K562 (cell line): ENCODE data around the gene RAB24. TPM values are rescaled to one million over a fixed set of nuclear protein-coding genes. Genes with fewer than 3 reads are reported as not detected.
A peak's percentile ranks its signal among the peaks of the same experiment; 100 is the strongest.

Experiments used
- ARID2 ChIP-seq: fragments of 450-650 bp; IDR thresholded peaks from 2 replicates; pipeline ENCODE4 v1.6.1; 2017; ENCODE audit warnings: antibody characterized with exemption, mild to moderate bottlenecking
- CBX3 ChIP-seq, 2 experiments: IDR thresholded peaks; 1 replicate in 1 of 2; 2 replicates in 1 of 2; pipeline ENCODE4 v1.6.1; 2012; ENCODE audit warnings: inconsistent platforms in 2 of 2, low read length in 2 of 2, borderline replicate concordance in 1 of 2, control low read depth in 1 of 2
- ELK1 ChIP-seq: sonication (generic); formaldehyde crosslinking; IDR thresholded peaks from 2 replicates; pipeline ENCODE4 v1.8.1; 2022; ENCODE audit warnings: missing genetic modification reagents
- EP300 ChIP-seq: IDR thresholded peaks from 2 replicates; pipeline ENCODE4 v1.6.1; 2012; ENCODE audit warnings: low read length, improper control_type of control experiment
- GATA2 ChIP-seq: sonication (generic); formaldehyde crosslinking; IDR thresholded peaks from 2 replicates; pipeline ENCODE4 v1.4.0; 2020; ENCODE audit warnings: mild to moderate bottlenecking, missing genetic modification reagents
- HNRNPH1 ChIP-seq: fragments of 200-400 bp; formaldehyde crosslinking; optimal IDR thresholded peaks from 2 replicates; pipeline ENCODE3; 2017; ENCODE audit warnings: low read depth, mild to moderate bottlenecking, low read length, moderate library complexity
- KAT7 ChIP-seq: sonication (generic); formaldehyde crosslinking; IDR thresholded peaks from 2 replicates; pipeline ENCODE4 v1.8.0; 2022; ENCODE audit warnings: missing genetic modification reagents, mild to moderate bottlenecking, borderline replicate concordance
- KDM5B ChIP-seq: fragments of 200-600 bp; sonication (generic); IDR thresholded peaks from 2 replicates; pipeline ENCODE4 v1.6.1; 2012; ENCODE audit warnings: low read depth, mild to moderate bottlenecking, moderate library complexity, low read length, control low read depth, inconsistent platforms; ENCODE audit not compliant: insufficient replicate concordance
- NONO ChIP-seq, 2 experiments: fragments of 200-400 bp in 1 of 2; fragments of 450-650 bp in 1 of 2; formaldehyde crosslinking in 1 of 2; IDR thresholded peaks; 2 replicates each; pipeline ENCODE4 v1.6.1; 2017; ENCODE audit warnings: low read depth in 2 of 2, mild to moderate bottlenecking in 2 of 2, moderate library complexity in 2 of 2, low read length in 1 of 2
- PBX2 ChIP-seq, 2 experiments: IDR thresholded peaks in 1 of 2; conservative IDR thresholded peaks in 1 of 2; 2 replicates each; pipeline ENCODE4 v1.6.1; 2016; ENCODE audit warnings: low read depth in 2 of 2, mild to moderate bottlenecking in 1 of 2, missing compliant biosample characterization in 1 of 2, missing genetic modification characterization in 1 of 2, moderate library complexity in 1 of 2
- PRDM10 ChIP-seq: fragments of 450-650 bp; IDR thresholded peaks from 2 replicates; pipeline ENCODE4 v1.6.1; 2018; ENCODE audit not compliant: partially characterized antibody
- SNRNP70 ChIP-seq: fragments of 200-400 bp; formaldehyde crosslinking; optimal IDR thresholded peaks from 2 replicates; pipeline ENCODE3; 2017; ENCODE audit warnings: low read depth, low read length
- SOX6 ChIP-seq: fragments of 450-650 bp; IDR thresholded peaks from 2 replicates; pipeline ENCODE4 v1.6.1; 2014; ENCODE audit warnings: mild to moderate bottlenecking
- THAP12 ChIP-seq: fragments of 250-450 bp; sonication (Bioruptor Pico); IDR thresholded peaks from 2 replicates; pipeline ENCODE4 v1.9.0; 2021; ENCODE audit warnings: mild to moderate bottlenecking, inconsistent platforms
- U2AF1 ChIP-seq: fragments of 200-400 bp; formaldehyde crosslinking; optimal IDR thresholded peaks from 2 replicates; pipeline ENCODE3; 2017; ENCODE audit warnings: mild to moderate bottlenecking, low read depth, low read length, moderate library complexity
- polyA plus RNA-seq, 8 experiments: library from polyadenylated mRNA; depleted of rRNA in 4 of 8; stranded (reverse) in 5 of 8; unstranded in 3 of 8; fragments of >200 nt; fragmentation: Nextera tagmentation in 2 of 8; fragmentation: Illumina TruSeq in 1 of 8; extraction: Ambion mirVana in 2 of 8; extraction: Trizol in 1 of 8; gene quantifications; 2 replicates each; pipeline versions ENCODE4 v1.2.1 to v1.2.3, GENCODE V29; 2011 to 2014; ENCODE audit warnings: inconsistent platforms in 1 of 8, missing spikeins in 1 of 8
- total RNA-seq, 7 experiments: library from RNA; depleted of rRNA in 6 of 7; stranded (reverse); fragments of >200 nt in 6 of 7; fragmentation: Illumina TruSeq in 2 of 7; extraction: Trizol in 2 of 7; gene quantifications; 2 replicates each; pipeline versions ENCODE4 v1.2.1 to v1.2.3, GENCODE V29; 2011 to 2021; ENCODE audit warnings: low replicate concordance in 1 of 7

RAB24 gene
- total and polyA plus RNA-seq, 9 of the 15 experiments (the other 6 are each of a cell fraction or from before 2014, with no cell fraction given), result 13.9 to 107 (median 34.8) TPM

- TF ChIP-seq PRDM10 (no peak), HNRNPH1 (no peak), SNRNP70 (no peak), ELK1 (CRISPR knock-in tag) (no peak), THAP12 (CRISPR knock-in tag) (no peak), NONO (IDR thresholded peaks at IDR 0.05; ENCODE audit: low read depth in 2 of 2, low read length in 1 of 2) (0 out of 4 replicates have a peak, but pooled peaks of 1 of the 2 experiments have one; percentile 24), U2AF1 (no peak), KDM5B (no peak), ARID2 (no peak), SOX6 (0 out of 2 replicates have a peak, but pooled peaks have one; percentile 23), EP300 (0 out of 2 replicates have a peak, but pooled peaks have one; percentile 19), GATA2 (0 out of 2 replicates have a peak, but pooled peaks have one; percentile 32), KAT7 (no peak), PBX2 (CRISPR knock-in tag; IDR thresholded peaks at IDR 0.05; ENCODE audit: low read depth) (no peak), PBX2 (tag; conservative IDR thresholded peaks at IDR 0.05; ENCODE audit: low read depth) (no peak), CBX3 (IDR thresholded peaks at IDR 0.05; ENCODE audit: borderline replicate concordance in 1 of 2, low read length in 2 of 2) (0 out of 3 replicates have a peak, but pooled peaks of 1 of the 2 experiments have one; percentile 72)
Measured at GRCh38 chr5:177309351-177310191, 6.1 kb upstream of the RAB24 start (continued).
